PC-3 (cell line): ENCODE results near the gene SMG6.

Experiments used
- EZH2 ChIP-seq: fragments of 300-600 bp; sonication (generic); IDR thresholded peaks from one replicate; pipeline ENCODE4 v1.6.1; 2017; ENCODE audit warnings: antibody characterized with exemption, mild to moderate bottlenecking, low read length; ENCODE audit not compliant: unreplicated experiment
- EZH2phosphoT487 ChIP-seq: fragments of 300-600 bp; sonication (generic); IDR thresholded peaks from 2 replicates; pipeline ENCODE4 v1.6.1; 2018; ENCODE audit warnings: mild to moderate bottlenecking, antibody characterized with exemption, low read length, borderline replicate concordance
- TF ChIP-seq, protein P1 (sequence below): fragments of 300-600 bp; sonication (generic); conservative IDR thresholded peaks from 2 replicates; pipeline ENCODE4 v1.5.1; 2017; ENCODE audit warnings: antibody characterized with exemption, low read depth, mild to moderate bottlenecking, low read length

DNA sequence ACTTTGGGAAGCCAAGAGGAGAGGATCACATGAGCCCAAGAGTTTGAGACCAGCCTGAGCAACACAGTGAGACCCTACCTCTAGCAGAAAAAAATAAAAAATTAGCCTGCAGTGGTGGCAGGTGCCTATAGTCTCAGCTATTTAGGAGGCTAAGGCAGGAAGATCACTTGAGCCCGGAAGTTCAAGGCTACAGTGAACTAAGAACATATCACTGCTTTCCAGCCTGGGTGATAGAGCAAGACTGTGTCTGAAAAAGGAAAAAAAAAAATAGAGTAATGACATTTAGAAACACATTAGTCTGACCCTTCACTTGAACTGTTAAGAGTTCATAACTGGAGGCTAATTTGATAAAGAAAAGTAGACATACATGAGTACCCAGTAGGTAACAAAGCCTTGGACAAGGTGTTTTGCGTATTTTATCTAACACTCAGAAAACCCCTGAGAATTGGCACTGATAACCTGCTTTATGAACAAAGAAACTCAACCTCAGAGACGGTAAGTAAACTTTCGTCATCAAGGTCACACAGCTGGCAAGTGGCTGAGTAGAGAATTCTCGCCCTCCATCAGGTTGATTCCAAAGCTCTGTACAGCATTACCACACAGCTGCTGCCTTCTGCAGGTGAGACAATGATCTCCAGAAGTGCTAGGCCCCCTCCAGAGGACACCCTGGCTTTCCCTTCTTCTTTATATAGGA is 101.1 kb downstream of the SMG6 start:
- TF ChIP-seq EZH2phosphoT487 (no peak), EZH2 (no peak)
- TF ChIP-seq, protein P1, sequence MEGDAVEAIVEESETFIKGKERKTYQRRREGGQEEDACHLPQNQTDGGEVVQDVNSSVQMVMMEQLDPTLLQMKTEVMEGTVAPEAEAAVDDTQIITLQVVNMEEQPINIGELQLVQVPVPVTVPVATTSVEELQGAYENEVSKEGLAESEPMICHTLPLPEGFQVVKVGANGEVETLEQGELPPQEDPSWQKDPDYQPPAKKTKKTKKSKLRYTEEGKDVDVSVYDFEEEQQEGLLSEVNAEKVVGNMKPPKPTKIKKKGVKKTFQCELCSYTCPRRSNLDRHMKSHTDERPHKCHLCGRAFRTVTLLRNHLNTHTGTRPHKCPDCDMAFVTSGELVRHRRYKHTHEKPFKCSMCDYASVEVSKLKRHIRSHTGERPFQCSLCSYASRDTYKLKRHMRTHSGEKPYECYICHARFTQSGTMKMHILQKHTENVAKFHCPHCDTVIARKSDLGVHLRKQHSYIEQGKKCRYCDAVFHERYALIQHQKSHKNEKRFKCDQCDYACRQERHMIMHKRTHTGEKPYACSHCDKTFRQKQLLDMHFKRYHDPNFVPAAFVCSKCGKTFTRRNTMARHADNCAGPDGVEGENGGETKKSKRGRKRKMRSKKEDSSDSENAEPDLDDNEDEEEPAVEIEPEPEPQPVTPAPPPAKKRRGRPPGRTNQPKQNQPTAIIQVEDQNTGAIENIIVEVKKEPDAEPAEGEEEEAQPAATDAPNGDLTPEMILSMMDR = no peak
